22Rv1 (cell line): ENCODE results near the gene ENTR1.

Experiments used
- CTCF ChIP-seq: fragments of 450-650 bp; IDR thresholded peaks from 2 replicates; pipeline ENCODE4 v1.5.1; 2017; ENCODE audit warnings: mild to moderate bottlenecking
- ZFX ChIP-seq: fragments of 450-650 bp; IDR thresholded peaks from 2 replicates; pipeline ENCODE4 v1.6.1; 2017; ENCODE audit warnings: antibody characterized with exemption, borderline replicate concordance

- no peak for TF ChIP-seq CTCF
- TF ChIP-seq ZFX, result no peak
Measured at GRCh38 chr9:136433849-136434579, 23.6 kb upstream of the ENTR1 start.
